Spleen (tissue), 11 donors: ENCODE measurements around the gene C1GALT1. TPM values are rescaled to one million over a fixed set of nuclear protein-coding genes. Genes with fewer than 3 reads are reported as not detected.
A peak's percentile ranks its signal among the peaks of the same experiment; 100 is the strongest.
"Not testable (repeated sequence)": the region's sequence is repeated elsewhere in the genome, so short reads cannot be mapped to it uniquely, and the experiment has no call there.

Source experiments
- DNase-seq: peaks from one replicate; pipeline ENCODE4 v3.0.0-alpha.2; 2020
- H3K27ac ChIP-seq, 8 donors: fragments of 200-600 bp; sonication (generic) in 7 of 8; 1 replicate in 4 of 8; 2 replicates in 4 of 8; pipeline versions ENCODE4 v1.5.0 to v1.8.0; 2016 to 2021; ENCODE audit warnings: inconsistent platforms in 4 of 8, mild to moderate bottlenecking in 4 of 8, moderate library complexity in 1 of 8
- H3K27me3 ChIP-seq, 7 donors: fragments of 200-600 bp; sonication (generic) in 6 of 7; replicated peaks in 1 of 7; 1 replicate in 4 of 7; 2 replicates in 3 of 7; pipeline versions ENCODE4 v1.5.0 to v1.8.0; 2016 to 2021; ENCODE audit warnings: inconsistent platforms in 3 of 7, mild to moderate bottlenecking in 1 of 7
- H3K36me3 ChIP-seq, 6 donors: fragments of 200-600 bp; sonication (generic) in 5 of 6; 1 replicate in 4 of 6; 2 replicates in 2 of 6; pipeline versions ENCODE4 v1.5.0 to v1.8.0; 2016 to 2021; ENCODE audit warnings: inconsistent platforms in 2 of 6
- H3K4me1 ChIP-seq, 6 donors: fragments of 200-600 bp; sonication (generic) in 5 of 6; 1 replicate in 3 of 6; 2 replicates in 3 of 6; pipeline versions ENCODE4 v1.5.0 to v1.8.0; 2016 to 2021; ENCODE audit warnings: inconsistent platforms in 3 of 6
- H3K4me3 ChIP-seq, 8 donors: fragments of 200-600 bp; sonication (generic) in 7 of 8; 1 replicate in 4 of 8; 2 replicates in 4 of 8; pipeline versions ENCODE4 v1.5.0 to v1.8.0; 2016 to 2021; ENCODE audit warnings: inconsistent platforms in 4 of 8, mild to moderate bottlenecking in 4 of 8, moderate library complexity in 2 of 8
- H3K9me3 ChIP-seq, 8 donors: fragments of 200-600 bp; sonication (generic) in 7 of 8; 1 replicate in 4 of 8; 2 replicates in 4 of 8; pipeline versions ENCODE4 v1.5.0 to v1.8.0; 2016 to 2021; ENCODE audit warnings: inconsistent platforms in 4 of 8
- CTCF ChIP-seq, 11 experiments: fragments of 200-600 bp in 7 of 11; fragments of 450-650 bp in 4 of 11; sonication (generic) in 4 of 11; IDR thresholded peaks in 8 of 11; conservative IDR thresholded peaks in 3 of 11; 1 replicate in 7 of 11; 2 replicates in 4 of 11; pipeline versions ENCODE4 v1.4.0 to v1.8.0; 2016 to 2021; ENCODE audit warnings: antibody characterized with exemption in 11 of 11, inconsistent platforms in 4 of 11, mild to moderate bottlenecking in 1 of 11
- POLR2A ChIP-seq, 3 donors: fragments of 450-650 bp; IDR thresholded peaks; one replicate each; pipeline ENCODE4 v1.5.1; 2017; ENCODE audit warnings: antibody characterized with exemption in 3 of 3, mild to moderate bottlenecking in 1 of 3
- POLR2AphosphoS5 ChIP-seq, 3 donors: sonication (generic); formaldehyde crosslinking; IDR thresholded peaks; one replicate each; pipeline ENCODE4 v1.5.1; 2017; ENCODE audit warnings: antibody characterized with exemption in 3 of 3
- WGBS, 5 donors: extraction: QIAGEN DNeasy Blood & Tissue Kit in 3 of 5; methylation state at CpG; one replicate each; pipeline versions ENCODE4 v1.1.5 to v1.1.7; 2013 to 2018; 5-methylcytosine and 5-hydroxymethylcytosine counted together
- intact Hi-C: fragments of 100-400 bp; cut with DNase I; formaldehyde crosslinking; loops from one replicate; pipeline ENCODE4 v1.15.0; 2023; ENCODE audit warnings: low total_unique reads
- polyA plus RNA-seq, 3 donors: library from polyadenylated mRNA; stranded (reverse); fragments of 200-250 nt; gene quantifications; one replicate each; pipeline ENCODE4 v1.2.1, GENCODE V29; 2013
- total RNA-seq, 7 donors: library from RNA; depleted of rRNA in 3 of 7; stranded (reverse); fragments of >200 nt in 3 of 7; fragmentation: NEBNext Ultra II Directional in 4 of 7; extraction: Animal tissue kit (Norgen Biotek cat#: 25700) in 4 of 7; gene quantifications; one replicate each; pipeline versions ENCODE4 v1.1.0 to v1.2.1, GENCODE V29; 2016 to 2021
- donor health status: healthy with polysubstance abuse.
- donor health status: DM: no; HTN: no; CAD: no; lungs with moderate emphysema.
- donor health status: DM: no; HTN: no; CAD: no.
- donor health status: Bipolar disorder and iron deficiency.
- donor health status: healthy.
- donor health status: DM: no; HTN: no; CAD: no.
- donor health status: DM: yes; HTN: yes; CAD: no.

C1GALT1 gene
- total and polyA plus RNA-seq, 10 donors, result 6.9 to 61.2 (median 40.0) TPM

DNA sequence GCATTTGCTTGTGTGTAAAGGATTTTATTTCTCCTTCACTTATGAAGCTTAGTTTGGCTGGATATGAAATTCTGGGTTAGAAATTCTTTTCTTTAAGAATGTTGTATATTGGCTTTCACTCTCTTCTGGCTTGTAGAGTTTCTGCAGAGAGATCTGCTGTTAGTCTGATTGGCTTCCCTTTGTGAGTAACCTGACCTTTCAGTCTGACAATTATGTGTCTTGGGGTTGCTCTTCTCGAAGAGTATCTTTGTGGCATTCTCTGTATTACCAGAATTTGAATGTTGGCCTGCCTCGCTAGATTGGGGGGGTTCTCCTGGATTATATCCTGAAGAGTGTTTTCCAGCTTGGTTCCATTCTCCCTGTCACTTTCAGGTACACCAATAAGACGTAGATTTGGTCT is 17.9 kb downstream of the C1GALT1 start:
- H3K27ac ChIP-seq, H3K4me3 ChIP-seq, H3K36me3 ChIP-seq, intact Hi-C loops, DNase-seq, H3K27me3 ChIP-seq: not testable (repeated sequence)
- WGBS, 5 donors, result 80 to 94% (median 84%) methylated on average over 3 of the region's 3 CpGs
- peaks cover 20 to 60% (median 42%) of the 10 kb centered on the region in 6 donors for H3K4me1 ChIP-seq
- peaks cover 0 to 23% (median 13%) of the 10 kb centered on the region in 8 donors for H3K9me3 ChIP-seq

GRCh38 chr7:7201578-7202374 is 19.4 kb downstream of the C1GALT1 start:
- WGBS, 5 donors, result 61 to 67% (median 65%) methylated on average over 13 to 15 of the region's 15 CpGs
- H3K36me3 ChIP-seq, result peaks cover 0 to 3% (median 0%) of the 10 kb centered on the region in 6 donors
- peaks cover 0 to 23% (median 12%) of the 10 kb centered on the region in 8 donors for H3K9me3 ChIP-seq
- H3K27ac ChIP-seq, result peak overlapping the region in 7 of 8 donors; percentile 7 to 76 (median 54)
- intact Hi-C loops, result no loop called here
- H3K4me3 ChIP-seq, result peak overlapping the region in 1 of 8 donors; percentile 17
- H3K27me3 ChIP-seq, result no peaks in the 10 kb centered on the region
- no peak for TF ChIP-seq POLR2A (IDR thresholded peaks at IDR 0.05)
- peak in 2 of 3 donors; percentile 15 to 42 for TF ChIP-seq POLR2AphosphoS5 (IDR thresholded peaks at IDR 0.05)
- peaks cover 20 to 62% (median 42%) of the 10 kb centered on the region in 6 donors for H3K4me1 ChIP-seq
- peak; percentile 84 for DNase-seq

DNA sequence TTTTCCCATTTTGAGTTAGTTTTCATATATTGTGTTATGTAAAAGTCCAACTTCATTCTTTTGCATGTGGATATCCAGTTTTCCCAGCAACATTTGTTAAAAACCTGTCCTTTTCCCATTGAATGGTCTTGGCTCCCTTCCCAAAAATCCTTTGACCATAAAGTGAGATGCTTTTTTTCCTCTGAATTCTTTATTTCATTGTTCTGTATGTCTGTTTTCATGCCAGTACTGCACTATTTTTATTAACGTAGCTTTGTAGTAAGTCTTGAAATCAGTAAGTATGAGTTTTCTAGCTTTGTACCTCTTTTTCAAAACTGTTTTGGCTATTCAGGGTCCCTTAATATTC is 20.0 kb downstream of the C1GALT1 start:
- Histone ChIP-seq H3K4me1 (peaks cover 20 to 62% (median 42%) of the 10 kb centered on the region in 6 donors), H3K27ac (peak overlapping the region in 5 of 8 donors; percentile 29 to 76 (median 58)), H3K4me3 (no peak overlapping the region), H3K9me3 (peaks cover 0 to 25% (median 9%) of the 10 kb centered on the region in 8 donors), H3K36me3 (peaks cover 0 to 3% (median 0%) of the 10 kb centered on the region in 6 donors), H3K27me3 (no peaks in the 10 kb centered on the region)
- intact Hi-C loops, result no loop called here
- 78 to 94% (median 86%) methylated on average over 1 of the region's 1 CpG for WGBS, 5 donors
- no peak for DNase-seq
- TF ChIP-seq POLR2AphosphoS5 (IDR thresholded peaks at IDR 0.05), result no peak
- TF ChIP-seq CTCF (IDR thresholded peaks at IDR 0.05 in 8 of 11, conservative IDR thresholded peaks at IDR 0.05 in 3 of 11), result no peak
- TF ChIP-seq POLR2A (IDR thresholded peaks at IDR 0.05), result no peak

DNA sequence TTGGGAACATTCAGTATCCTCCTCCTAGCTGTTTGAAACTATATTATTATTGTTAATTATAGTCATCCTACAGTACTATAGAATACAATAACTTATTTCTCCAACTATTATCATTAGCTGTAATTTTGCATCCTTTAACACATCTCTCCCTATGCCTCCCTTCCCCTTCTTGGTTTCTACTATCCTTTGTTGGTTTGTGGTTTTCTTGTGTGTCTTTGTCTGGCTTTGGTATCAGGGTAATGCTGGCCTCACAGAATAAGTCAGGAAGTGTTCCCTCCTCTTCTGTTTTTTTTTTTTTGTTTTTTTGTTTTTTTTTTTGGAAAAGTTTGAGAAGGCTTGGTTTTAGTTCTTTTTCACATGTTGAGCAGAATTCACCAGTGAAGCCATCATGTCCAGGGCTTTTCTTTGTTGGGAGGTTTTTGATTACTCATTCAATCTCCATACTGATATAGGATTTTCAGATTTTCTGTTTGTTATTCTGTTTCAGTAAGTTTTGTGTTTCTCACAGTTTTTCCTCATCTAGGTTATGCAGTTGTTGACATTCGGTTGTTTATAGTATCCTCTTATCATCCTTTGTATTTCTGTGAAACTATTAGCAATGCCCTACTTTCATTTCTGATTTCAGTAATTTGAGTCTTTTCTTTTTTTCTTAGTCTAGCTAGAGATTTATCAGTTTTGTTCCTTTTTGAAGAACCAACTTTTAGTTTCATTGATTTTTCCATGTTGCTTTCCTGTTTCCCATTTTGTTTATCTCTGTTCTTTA is 21.6 kb downstream of the C1GALT1 start:
- H3K36me3 ChIP-seq, result peaks cover 0 to 3% (median 0%) of the 10 kb centered on the region in 6 donors
- no peak for DNase-seq
- no peak for TF ChIP-seq POLR2A (IDR thresholded peaks at IDR 0.05)
- TF ChIP-seq CTCF (IDR thresholded peaks at IDR 0.05 in 8 of 11, conservative IDR thresholded peaks at IDR 0.05 in 3 of 11), result no peak
- no peak for TF ChIP-seq POLR2AphosphoS5 (IDR thresholded peaks at IDR 0.05)
- intact Hi-C loops, result no loop called here
- H3K9me3 ChIP-seq, result peaks cover 0 to 25% (median 9%) of the 10 kb centered on the region in 8 donors
- peak overlapping the region in 1 of 8 donors; percentile 18 for H3K27ac ChIP-seq
- no peaks in the 10 kb centered on the region for H3K27me3 ChIP-seq
- H3K4me1 ChIP-seq, result peaks cover 20 to 71% (median 42%) of the 10 kb centered on the region in 6 donors
- H3K4me3 ChIP-seq, result no peak overlapping the region
- 65 to 70% (median 68%) methylated on average over 1 of the region's 1 CpG for WGBS, 5 donors

GRCh38 chr7:7207876-7208275 is 25.5 kb downstream of the C1GALT1 start:
- intact Hi-C loops, result no loop called here
- TF ChIP-seq POLR2A (IDR thresholded peaks at IDR 0.05), result no peak
- no peak for TF ChIP-seq CTCF (IDR thresholded peaks at IDR 0.05 in 8 of 11, conservative IDR thresholded peaks at IDR 0.05 in 3 of 11)
- no peak for TF ChIP-seq POLR2AphosphoS5 (IDR thresholded peaks at IDR 0.05)
- Histone ChIP-seq H3K4me3 (no peak overlapping the region), H3K27me3 (no peaks in the 10 kb centered on the region), H3K27ac (no peak overlapping the region), H3K36me3 (peaks cover 0 to 19% (median 0%) of the 10 kb centered on the region in 6 donors), H3K4me1 (peaks cover 9 to 52% (median 20%) of the 10 kb centered on the region in 6 donors), H3K9me3 (peaks cover 0 to 12% (median 7%) of the 10 kb centered on the region in 8 donors)
- WGBS, 5 donors, result 95 to 99% (median 98%) methylated on average over 4 of the region's 4 CpGs
- no peak for DNase-seq
